OCI-M2 (cell line): ENCODE results near the gene RBM19.

Experiments
- DNase-seq: peaks from one replicate; lab custom pipeline; 2025; ENCODE audit not compliant: unreplicated experiment; lab: John Stamatoyannopoulos, UW

The RBM19 gene

DNA sequence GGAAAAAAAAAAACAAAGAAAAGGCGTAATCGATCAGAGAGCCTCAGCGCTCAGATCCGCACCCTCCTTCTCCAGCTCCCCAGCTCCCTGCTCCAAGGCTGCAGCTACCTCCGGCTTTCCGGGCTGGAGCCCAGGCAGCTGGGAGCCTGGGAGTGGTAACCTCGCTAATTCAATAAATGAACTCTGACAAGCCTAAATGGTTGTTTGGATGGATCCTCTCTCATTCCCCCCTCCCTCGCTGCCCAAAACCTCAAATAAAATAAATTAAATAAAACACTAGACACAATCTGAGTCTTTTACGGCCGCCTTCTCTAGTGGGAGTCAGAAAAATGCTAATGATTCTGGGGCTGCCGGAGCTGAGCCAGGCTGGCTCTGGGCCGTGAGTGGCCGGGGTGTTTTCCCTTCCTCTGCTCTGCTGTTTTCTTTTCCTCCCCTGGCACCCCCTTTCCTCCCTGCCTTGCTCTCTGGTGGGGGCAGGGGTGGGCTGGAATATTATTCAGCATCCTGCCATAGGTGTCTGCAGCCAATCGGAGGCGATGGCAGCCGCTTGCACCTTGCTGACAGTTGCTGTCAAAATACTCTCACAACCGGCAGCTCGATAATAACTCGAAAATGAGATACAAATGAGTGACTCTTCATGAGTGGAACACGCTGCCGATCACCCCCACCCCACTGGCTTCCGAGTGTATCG, 76.1 kb downstream of the RBM19 start:
- no peak for DNase-seq

DNA sequence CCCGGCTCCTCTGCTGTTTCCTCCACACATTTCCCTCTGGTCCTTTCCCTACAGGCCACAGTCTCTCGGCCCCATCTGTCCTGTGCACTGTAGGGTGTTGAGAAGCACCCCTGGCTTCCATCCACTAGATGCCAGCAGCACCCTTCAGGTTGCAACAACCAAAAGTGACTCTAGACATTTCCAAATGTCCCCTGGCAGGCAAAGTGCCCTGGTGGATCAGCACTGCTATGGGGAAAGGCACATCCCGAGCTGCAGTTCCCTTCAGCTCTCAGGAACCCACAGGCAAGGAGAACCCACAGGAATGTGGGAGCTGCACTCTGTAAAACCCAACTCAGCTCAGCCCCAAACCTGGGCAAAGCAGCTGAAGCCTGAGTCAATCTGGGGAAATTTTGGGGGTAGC, 77.0 kb downstream of the RBM19 start:
- DNase-seq = no peak

DNA sequence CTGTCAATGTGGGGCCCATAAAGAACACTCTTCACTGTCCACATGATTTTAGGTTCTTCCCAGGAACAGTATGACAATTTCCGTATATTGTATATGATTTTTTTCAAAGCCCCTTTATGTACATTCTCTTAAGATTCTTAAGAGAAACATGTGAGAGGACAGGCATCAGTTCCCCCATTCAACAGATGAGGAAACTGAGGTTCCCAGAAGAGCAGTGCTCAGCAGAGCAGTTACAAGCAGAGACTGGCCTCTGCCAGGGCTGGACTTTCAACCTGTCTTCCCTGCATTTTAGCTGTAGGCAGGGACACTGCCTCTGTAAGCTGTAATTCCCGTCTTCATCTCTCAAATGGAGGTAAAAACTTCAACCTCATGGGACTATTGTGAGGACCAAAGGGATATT, 77.7 kb downstream of the RBM19 start:
- no peak for DNase-seq

DNA sequence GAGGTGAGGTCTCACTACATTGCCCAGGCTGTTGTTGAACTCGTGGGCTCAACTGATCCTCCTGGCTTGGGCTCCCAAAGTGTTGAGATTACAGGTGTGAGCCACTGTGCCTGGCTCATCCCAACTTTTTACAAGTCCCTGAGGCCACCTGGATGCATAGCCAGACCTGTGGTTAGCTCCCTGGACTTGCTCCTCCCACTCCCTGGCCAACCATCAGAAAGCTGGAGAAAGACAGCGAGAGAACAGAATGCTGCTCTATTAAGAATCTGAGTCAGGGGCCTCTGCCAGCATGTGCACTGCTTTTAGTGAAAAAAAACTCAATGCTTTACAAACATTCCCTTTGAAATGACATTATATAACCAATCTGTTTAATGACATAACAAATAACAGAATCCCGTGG, 78.2 kb downstream of the RBM19 start:
- DNase-seq = no peak

DNA sequence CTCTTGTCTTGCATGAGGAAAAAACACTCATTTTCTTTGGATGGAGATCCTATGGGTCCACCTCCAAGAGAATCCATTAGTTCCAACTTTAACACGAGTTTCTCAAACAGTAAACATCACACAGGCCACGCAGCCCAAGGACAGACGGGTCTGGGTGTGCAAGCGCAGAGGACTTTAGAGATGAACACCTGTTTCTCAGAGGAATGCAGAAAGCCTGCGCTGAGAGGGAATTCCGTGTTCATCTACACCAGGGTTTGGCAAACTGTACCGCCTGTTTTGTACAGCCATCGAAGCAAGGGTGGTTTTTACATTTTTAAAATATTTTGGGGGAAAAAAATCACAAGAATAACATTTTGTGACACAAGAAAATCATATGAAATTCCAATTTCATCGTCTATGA, 79.4 kb downstream of the RBM19 start:
- no peak for DNase-seq

DNA sequence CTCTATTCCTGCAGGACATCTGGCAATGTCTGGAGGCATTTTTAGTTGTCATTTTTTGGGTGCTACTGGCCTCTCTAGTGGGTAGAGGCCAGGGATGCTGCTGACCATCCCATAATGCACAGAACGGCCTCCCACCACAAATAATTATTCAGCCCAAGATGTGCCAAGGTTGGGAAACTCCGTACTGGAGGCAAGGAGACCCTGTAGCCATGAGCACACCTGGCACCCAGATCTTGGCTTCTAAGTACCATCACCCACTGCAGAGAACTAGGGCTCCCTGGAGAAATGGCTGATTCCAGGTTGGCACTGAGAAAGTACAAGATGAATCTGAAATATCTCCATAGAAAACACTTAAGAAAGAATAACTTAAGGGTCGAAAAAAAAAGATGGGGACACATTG, 81.7 kb downstream of the RBM19 start:
- no peak for DNase-seq

DNA sequence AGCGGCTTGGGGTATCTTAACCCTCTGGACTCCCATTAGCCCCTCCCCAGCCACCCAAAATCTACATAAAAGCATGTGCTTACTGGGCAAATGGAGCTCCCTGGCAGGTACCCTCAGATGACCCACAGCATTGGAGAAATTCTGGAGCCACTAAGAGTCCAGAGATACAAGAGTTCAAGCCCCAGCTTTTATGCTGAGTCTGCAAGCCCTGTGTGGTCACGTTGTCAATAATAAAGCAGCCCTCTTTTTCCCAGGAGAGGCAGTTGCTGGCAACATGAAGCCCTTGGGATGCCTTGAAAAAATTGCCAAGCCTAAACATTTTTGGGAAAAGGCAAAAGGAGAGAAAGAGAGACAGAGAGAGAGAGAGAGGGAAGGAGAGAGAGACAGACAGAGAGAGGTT, 83.4 kb downstream of the RBM19 start:
- no peak for DNase-seq

DNA sequence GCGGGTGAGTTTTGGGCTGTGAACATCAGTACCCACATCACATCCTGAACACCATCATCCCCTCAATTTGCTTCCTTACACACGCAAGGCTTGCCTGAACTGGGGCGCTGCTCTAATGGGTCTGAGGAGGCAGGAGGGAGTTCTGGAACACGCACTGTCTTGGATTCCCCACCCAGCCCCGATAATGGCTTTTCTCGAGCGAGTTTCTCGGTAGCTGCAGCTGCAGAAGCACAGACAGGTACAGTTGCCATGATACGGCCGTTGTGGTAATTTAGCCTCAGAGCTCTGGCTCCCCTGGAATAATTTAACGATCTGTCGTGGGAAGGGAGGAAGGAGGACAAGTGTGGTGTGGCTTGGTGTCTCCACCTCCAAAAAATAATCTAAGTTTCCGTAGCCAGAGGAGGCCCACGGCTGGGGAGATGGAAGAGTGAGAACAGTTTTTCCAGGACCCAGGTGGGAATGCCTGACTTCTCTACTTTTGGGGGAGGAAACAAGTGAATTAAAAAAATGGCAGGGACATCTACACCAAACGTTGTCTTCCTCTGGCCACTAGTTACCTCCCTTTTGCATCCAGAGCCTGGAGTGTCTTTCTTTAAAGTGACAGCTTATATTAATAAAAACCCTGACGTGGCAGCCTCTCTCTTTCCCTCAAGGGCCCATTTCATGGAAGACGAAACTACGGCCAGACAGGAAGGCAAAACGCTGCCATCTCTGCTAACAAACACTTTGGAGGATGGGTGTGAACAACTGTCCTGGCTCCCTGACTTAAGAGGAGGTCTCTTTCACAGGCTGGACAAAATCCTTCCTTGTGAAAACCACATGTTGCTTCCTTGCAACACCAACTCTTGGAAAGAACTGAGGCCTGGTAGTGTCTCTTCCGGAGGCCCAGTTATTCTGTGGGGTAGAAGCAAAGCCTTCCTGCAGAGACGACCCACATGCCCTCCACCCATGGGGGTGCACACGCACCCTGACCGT, 84.8 kb downstream of the RBM19 start:
- DNase-seq = no peak

DNA sequence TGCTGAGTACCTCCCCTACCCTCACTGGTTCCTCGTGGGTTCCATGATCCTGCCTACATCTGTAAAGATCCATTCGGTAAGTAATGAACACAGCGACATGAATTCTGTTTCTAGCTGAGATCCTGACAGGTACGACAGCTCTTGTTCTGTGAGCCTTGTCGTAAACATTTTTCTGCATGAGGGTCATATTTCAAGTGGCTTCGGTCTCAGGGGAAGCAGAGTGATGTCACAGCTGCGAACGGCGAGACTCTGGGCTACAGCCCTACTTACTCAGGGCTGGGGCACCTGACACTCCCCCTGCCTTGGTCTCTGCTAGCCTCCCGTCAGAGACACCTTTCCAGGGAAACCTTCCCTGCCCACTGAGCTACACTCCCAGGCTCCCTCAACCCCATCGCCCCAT, 85.8 kb downstream of the RBM19 start:
- no peak for DNase-seq

DNA sequence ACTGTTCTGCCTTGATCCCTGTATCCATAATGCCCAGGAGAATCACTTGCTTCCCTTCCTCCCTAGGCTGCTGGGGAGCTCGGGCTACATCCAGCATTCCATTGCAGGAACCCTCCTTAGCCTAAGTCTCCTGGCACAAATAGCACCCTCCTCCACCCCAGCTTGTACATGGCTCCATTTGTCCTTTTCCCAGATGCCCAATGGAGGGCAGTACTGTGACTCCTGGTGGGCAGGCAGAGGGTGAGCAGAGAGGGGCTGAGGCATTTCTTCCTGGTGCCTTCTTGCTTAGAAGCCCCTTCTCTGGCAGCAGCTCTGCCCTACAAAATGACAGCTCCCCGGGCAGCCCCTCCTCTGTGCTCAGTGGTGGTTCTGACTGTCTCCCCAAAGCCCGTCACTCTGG, 86.5 kb downstream of the RBM19 start:
- no peak for DNase-seq

DNA sequence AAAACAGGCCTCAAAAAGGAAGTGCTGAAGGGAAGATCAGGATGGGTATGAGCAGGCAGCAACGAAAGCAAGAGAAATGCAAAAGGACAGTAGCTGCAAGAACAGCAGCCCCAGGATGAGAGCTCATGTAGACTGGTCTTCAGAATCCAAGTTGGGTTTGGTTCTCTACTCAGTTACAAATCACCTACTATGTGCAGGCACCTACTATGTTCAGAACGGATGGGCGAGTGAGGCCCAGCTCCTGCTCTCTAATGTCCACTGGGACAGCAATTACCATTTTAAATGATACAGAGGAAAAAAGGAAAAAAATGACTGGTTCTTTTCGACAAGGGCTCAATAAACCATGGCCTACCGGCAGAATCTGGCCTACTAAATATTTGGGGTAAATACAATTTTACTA, 88.5 kb downstream of the RBM19 start:
- no peak for DNase-seq

DNA sequence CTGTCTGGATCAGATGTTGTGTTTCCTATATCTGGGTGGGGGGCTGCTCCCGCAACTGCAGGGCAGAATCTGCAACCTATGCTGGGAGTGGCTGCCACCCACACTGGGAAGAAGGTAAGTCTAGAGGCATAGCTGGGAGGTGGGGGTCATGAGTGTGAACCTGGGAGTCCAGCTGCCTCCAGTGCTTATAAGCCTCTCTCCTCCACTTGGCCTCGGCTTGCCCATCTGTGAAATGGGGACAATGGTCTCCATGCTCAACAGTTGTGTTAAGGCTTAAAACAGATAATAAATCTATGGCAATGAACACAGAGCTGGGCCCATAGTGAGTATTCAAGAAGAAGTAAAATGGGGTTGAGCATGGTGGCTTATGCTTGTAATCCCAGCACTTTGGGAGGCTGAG, 90.0 kb downstream of the RBM19 start:
- DNase-seq = no peak

DNA sequence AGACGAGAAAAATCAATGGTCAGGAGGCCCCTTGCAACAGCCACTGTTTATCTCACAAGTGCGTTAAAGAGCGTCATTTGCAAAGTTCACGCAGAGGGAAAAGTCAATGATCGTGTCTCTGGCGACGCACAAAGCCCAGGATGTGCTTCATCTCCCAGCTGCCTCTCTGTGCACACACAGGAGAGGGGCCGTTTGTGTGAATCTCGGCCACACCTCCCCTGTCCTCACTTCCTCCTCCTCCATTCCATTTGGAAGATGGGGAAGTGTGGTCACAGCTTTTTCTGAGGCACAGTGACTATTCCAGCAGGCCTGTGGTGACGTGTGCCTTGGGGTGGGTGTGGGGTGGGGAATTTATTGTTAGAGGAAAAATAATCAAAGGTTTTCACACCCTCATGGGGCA, 90.4 kb downstream of the RBM19 start:
- DNase-seq = no peak

DNA sequence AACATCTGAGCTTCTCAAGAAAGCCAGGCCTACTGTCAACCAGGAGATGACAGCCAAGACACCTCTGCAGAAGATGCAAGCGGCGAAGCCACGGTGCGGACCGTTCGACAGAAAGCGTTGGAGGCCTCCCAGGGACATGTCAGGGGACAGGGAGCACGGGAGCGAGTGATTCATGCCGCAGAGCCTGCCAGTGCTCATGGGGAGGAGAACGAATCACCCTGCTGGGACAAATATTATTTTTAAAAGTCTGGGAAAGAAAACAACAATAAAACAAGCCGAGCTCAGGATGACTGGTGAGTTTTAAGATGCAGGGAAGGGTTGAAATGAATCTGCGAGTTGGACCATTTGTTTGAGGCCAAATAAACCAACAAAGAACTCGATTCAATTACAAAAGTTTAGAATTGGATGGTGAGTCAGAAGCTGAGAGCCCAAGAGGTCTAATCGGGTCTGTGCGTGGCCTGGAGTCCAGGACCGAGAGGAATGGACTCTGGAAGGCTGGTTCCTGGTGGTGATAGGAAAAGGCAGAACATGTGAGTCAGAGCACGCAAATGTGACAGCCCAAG, 91.0 kb downstream of the RBM19 start:
- no peak for DNase-seq

DNA sequence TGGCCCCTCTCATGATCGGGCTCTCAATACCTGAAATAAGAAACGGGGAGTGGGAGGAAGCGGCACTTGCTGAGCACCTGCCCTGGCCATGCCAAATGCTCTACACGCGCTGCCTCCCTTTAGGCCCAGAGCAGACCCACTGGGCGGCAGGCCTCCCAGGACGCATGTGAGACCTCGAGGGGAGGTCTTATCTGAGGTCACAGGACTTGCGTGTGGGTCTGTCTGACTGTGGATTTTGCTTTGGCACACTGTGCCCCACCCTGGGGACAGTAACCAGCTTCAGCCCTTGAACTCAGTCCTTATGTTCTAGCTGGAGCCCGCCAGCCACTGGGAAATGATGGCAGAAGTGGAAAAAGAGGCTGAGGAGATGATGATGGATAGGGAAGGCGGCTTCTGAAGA, 91.8 kb downstream of the RBM19 start:
- DNase-seq = no peak

DNA sequence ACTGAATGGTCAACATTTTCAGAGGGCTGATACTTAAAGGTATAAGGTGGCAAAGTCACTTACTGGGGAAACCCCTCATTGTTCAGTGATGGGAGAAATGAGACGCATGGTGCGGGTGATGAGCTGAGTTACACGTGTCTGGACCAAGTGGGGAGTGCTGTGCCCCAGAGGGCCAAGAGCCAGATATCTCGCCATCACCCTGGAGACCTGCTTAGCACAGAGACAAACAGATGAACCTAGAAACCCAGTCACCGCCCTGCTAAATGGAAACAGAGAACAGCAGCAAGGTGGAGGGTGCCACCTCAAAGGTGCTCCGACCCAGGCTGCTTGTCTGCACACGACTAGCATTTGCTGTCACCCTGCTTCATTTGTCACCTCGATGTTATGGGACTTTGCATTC, 92.4 kb downstream of the RBM19 start:
- no peak for DNase-seq

DNA sequence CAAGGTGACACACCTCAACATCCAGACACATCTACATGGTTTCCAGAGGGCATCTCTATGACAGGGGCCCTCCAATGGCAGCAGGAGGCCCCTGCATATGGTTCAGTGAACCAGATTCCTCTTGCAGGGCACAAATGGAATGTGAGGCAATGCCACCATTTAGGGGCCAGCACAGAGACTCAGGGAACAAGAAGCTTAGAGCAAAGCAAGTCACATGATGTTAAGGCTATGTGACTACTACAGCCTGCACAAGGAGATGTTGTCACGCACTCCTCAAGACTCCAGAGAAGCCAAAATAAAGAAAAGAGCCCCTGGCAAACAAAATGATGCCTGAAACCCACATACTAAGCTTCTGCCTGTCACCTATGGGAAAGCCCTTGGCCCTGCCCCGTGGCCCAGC, 95.2 kb downstream of the RBM19 start:
- no peak for DNase-seq

DNA sequence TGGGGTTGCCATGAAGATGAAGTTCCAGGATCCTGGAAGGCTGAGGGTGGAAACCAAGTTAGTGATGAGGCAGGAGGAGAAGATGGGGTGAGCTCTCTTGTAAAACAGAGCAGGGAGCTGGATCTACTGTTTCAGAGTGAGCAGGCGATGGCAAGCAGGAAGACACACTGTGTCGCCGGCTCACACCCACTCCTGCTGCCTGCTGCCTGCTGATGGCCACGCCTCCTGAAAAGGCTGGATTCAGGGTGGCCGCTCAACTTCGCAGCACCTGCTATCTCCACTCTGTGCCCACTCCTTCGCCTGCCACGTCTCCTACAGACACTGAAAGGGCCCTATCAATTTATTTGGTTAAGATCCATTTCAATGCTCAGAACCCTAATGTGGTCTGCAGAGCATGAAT, 96.1 kb downstream of the RBM19 start:
- DNase-seq = no peak

DNA sequence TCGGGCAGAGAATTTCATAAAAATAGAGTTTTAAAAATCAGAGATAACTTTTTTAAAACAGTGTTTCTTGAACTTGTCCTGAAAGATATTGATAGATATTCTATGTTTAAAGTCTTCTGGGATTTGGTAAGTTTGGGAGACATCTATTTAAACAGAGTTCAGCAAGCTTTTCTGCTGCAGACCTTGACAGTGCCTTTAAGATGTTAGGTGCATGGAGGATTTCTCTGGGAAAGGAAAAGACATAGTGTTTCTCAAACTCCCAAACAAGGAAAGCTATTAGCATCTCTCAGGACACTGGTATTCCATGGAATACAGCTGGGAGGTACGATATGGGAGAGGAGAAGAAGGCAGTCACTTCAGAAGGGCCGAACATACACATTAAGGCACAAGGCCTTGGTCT, 97.8 kb downstream of the RBM19 start:
- no peak for DNase-seq

DNA sequence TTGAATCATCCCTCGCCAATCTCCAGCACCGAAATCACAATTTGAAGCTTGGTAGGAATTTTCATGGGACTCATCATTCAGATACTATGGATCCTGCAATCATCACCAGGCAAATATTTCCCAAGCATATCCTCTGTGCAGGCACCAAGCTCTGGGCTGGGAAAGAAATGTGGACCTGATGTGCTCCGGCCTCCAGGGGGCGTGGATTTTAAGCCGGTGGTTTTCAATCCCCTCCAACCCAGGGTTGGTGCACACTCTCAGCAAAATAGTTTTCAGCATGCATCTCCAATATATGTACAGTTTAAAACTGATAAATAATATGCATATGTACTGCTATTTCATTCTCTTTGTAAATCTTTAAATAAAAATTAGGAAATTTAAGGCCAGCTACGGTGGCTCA, 98.9 kb downstream of the RBM19 start:
- no peak for DNase-seq

DNA sequence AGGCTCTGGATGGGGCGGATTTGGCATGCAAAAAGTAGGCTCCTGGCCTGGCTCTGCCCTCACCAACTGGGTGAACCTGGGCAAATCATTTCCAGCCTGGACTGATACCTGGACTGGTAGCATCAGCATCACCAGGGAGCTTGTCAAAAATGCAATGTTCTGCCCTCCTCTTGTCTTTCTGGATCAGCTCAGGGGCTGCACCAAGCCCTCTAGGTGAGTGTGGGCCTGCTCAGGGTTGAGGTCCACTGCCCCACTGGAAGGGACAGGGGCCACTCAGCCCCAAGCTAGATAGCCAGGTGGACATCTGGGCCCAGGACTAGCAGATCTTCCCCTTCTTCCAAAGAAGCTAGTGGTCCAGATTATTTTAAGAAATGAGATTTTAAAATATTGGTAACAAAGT, 99.6 kb downstream of the RBM19 start:
- DNase-seq = no peak

DNA sequence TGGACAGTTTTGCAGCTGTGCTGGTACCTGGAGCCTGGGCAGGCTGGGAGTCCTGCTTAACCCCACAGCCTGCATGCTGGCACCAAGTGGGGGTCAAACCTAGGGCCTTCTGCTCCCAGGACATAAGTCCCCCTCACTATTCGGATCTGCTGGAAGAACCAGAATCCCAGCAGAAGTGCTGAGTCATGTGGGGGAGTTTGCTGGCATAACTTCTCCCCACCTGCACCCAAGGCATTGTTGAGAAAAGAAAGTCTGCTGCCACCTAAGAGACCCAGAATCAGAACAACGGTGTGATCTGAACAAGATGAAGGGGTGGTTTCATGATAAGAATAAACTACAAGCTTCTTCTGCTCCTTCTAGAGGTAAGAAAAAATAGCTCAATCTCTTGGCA, 102.7 kb downstream of the RBM19 start:
- no peak for DNase-seq
